Esophagus squamous epithelium (tissue), 4 donors: ENCODE results near the gene MORN1.

Source experiments
- POLR2A ChIP-seq, 4 donors: fragments of 450-650 bp; IDR thresholded peaks; one replicate each; pipeline ENCODE4 v1.6.1; 2017; ENCODE audit warnings: antibody characterized with exemption in 4 of 4, mild to moderate bottlenecking in 4 of 4, moderate library complexity in 3 of 4
- TF ChIP-seq, protein P1 (sequence below), 6 experiments: fragments of 450-650 bp in 4 of 6; fragments of 200-600 bp in 2 of 6; sonication (generic) in 2 of 6; IDR thresholded peaks; one replicate each; pipeline ENCODE4 v1.5.1; 2016 to 2019; ENCODE audit warnings: antibody characterized with exemption in 6 of 6, mild to moderate bottlenecking in 4 of 6, moderate library complexity in 4 of 6

DNA sequence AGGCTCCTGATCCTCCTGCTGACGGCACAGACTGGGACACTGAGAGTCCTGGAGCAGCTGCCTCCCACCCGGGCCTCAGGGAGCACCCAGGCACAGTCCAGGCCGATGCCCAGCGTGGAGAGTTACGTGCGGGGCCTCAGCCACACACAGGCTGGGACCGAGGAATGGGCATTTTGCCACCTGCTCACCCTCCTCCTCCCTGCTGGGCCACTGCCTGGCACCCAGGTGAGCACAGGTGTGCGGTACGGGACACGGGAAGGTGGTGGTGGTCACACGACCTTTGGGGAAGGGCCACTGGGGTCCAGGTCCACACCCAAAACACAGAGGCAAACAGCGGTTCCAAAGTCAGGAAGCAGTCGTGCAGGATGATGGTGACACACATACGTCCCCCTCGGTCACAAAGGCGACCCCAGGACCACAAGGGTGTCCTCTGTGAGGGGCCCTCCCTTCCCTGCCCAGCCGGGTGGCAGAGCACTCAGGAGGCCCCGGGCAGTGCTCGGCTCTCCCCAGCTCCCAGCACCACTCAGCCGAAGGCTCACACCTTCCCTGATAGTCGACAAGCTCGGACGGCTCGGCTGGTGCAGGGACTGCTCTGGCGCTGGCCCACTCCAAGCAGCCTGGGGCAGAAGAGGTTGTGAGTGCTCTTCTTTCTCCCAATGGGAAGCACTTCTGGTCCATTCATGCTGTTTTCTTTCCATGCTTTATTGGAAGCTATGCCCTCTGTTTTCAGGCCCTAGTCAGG is 14.3 kb downstream of the MORN1 start:
- TF ChIP-seq POLR2A (IDR thresholded peaks at IDR 0.05): no peak
- TF ChIP-seq, protein P1, sequence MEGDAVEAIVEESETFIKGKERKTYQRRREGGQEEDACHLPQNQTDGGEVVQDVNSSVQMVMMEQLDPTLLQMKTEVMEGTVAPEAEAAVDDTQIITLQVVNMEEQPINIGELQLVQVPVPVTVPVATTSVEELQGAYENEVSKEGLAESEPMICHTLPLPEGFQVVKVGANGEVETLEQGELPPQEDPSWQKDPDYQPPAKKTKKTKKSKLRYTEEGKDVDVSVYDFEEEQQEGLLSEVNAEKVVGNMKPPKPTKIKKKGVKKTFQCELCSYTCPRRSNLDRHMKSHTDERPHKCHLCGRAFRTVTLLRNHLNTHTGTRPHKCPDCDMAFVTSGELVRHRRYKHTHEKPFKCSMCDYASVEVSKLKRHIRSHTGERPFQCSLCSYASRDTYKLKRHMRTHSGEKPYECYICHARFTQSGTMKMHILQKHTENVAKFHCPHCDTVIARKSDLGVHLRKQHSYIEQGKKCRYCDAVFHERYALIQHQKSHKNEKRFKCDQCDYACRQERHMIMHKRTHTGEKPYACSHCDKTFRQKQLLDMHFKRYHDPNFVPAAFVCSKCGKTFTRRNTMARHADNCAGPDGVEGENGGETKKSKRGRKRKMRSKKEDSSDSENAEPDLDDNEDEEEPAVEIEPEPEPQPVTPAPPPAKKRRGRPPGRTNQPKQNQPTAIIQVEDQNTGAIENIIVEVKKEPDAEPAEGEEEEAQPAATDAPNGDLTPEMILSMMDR (IDR thresholded peaks at IDR 0.05): no peak
